ENCODE measurements around the gene MINPP1.

Gene MINPP1

DNA sequence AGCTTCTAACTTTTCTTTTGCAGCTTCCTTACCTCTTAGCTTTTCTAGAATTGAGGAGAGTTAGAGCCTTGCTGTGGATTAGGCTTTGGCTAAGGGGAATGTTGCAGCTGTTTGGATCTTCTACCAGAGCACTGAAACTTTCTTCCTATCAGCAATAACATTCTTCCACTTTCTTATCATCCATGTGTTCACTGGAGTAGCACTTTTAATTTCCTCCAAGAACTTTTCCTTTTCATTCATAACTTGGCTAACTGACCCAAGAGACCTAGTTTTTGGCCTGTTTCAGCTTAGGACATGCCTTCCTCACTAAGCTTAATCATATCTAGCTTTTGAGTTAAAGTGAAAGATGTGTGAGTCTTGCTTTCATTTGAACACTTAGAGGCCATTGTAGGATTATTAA, 19.6 kb downstream of the MINPP1 start:
- no peak for DNase-seq

DNA sequence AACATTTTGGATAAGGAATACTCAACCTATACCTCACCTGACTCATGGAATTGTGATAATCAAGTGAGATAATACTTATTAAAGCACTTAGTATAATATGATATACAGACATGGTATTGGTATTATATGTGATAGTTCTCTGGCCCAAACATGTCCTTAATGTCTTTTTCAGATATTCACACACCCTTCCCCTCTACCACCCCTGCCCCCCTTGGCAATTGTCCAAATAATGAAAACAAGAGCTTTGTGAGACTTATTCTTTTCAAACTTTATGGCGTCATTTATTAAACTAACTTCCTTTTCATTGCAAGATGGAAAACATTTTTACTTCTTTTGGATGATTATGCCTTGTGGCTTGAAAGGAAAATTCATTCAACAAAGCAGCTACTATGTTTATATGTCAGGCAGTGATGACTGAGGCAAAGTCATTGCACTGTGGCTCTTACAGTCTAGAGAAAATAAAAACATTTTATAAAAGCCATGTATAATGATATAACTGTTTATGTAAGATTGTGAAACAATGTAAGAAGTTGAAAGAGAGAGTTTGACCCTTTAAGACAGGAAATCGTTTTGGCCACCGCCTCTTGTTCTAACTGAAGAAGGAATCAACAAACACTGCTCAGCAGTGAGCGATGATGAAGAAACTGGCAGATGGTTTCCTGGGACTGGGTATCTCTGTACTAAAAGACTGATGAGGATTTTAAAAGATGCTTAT, 27.4 kb downstream of the MINPP1 start:
- DNase-seq, result no peak

DNA sequence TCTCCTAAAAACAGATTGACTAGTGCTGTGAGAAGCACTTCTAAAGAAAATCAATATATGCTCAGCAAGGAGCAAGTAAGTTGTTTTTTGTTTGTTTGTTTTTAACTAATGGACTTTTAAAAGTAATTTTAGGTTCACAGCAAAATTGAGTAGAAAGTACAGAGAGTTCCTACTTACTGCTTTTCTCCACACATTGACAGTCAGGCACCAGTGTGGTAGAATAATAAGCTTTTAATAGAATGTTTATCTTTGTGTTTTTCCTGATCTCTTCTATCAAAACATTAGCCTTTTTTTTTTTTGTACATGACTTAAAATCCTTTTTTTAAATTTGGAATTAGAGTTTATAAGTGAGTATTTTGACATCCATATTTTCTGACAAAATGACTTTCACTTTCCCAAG, 28.0 kb downstream of the MINPP1 start:
- DNase-seq, result no peak

DNA sequence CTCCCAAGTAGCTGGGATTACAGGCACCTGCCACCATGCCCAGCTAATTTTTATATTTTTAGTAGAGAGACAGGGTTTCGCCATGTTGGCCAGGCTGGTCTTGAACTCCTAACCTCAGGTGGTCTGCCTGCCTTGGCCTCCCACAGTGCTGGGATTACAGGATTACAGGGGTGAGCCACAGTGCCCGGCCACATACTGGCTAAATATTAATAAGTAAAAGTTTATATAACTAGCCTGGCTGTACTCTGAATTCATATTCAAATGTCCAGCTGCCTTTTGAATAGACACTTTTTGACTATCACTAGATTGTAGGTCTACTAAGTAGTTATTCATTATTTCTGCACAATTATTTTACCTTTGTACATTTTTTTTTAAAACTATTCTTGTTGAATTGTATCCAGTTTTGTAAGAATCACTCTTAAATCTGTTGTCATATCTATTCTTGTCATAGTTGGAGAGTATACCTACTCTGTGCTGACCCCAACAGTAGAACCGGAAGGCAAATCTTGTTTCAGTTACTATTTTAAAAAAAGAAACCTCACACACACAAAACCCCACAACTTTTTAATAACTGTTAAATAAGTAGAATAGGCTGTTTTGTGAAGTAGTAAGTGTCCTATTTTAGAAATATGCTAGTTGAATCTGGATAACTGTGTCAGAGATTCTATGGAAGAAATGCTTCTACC, 29.6 kb downstream of the MINPP1 start:
- DNase-seq, result no peak

DNA sequence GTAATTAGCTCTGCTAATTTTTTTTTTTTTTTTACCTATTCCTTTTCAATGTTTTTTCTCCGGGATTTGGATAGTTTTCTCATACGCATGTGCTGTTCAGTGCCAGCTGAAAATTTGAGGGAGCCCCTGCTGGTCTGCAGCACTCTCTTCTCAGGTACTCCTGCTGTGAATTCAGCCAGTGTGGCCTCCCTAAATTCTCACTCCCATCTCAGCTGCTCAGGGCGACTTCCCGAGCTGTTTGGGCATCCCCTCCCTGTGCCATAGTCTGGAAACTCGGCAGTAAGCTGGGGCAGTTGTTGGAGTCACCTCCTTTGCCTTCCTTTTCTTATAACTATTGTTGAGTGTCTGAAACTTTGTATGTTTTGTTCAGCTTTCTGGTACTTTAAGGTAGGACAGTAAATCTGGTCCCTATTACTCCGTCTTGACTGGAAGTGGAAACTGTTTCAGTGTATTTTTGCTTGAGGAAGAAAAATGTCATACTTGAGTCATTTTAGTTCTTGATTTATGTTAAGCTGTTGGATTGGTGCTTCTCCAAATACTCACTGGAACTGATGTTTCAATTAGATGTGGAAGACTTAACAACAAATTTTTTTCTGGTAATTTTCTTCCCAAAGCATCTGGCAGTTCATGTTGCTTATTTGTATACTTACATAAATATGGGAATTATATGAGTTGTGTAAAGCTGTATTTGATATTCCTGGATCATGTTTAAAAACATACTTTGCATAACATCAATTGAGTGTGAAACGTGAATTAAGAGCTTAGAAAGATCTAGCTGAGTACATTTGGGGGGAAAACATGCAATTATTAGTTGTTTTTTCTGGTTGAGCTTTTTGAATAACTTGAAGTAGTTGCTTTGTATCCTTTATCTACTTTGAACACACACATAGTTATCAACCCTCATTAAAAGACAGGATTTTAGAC, 33.7 kb downstream of the MINPP1 start:
- no peak for DNase-seq

DNA sequence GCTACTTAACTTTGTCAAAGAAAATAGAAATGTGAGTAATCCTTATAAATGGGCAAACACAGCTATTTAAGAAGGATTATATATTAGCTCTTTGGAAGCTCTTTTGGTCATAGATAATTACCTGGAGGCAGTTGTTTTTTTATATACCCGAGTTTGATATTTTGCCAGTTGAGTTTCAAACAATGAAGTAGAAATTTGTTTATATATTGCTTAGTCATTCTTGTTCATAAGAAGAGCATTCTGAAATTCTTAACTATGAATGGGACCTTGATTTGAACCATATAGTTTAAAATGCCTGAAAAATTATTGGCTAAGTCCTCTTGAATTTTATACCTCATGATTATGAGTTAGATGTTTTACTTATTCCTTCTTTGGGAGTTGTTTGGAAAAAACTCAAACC, 36.4 kb downstream of the MINPP1 start:
- DNase-seq, result no peak

DNA sequence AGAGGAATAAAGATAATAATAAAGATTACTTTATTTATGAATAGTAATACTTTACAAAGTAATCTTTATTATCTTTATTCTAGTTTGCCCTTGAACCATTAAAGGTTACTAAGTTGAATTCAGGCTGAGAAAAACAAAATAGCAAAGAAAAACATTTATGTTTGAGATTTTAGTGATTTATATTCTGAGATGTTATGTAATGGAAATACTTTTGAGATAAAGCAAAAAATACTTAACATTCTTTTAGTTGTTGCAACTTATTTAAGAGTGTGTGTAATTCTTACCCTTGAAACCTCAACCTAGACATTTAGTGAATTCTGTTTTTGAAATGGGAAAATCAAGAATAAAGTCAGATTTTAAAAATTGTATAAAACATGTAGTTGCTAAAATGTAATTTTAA, 40.0 kb downstream of the MINPP1 start:
- DNase-seq, result no peak

DNA sequence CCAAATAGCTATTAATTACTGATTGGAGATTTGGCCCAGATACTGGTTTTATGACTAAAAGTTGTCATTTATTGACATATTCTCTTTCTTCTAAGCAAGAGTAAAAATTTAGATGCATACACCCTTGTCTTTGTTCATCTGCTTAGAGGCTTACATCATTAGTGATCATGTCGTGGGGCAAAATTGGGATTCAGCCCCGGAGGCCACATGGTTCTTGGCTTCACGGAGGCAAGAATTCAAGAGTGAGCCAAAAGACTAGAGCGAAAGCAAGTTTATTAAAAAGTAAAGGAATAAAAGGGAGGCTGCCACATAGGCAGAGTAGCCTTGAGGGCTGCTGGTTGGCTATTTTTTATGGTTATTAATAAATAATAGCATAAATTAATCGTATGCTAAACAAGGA, 41.1 kb downstream of the MINPP1 start:
- no peak for DNase-seq

DNA sequence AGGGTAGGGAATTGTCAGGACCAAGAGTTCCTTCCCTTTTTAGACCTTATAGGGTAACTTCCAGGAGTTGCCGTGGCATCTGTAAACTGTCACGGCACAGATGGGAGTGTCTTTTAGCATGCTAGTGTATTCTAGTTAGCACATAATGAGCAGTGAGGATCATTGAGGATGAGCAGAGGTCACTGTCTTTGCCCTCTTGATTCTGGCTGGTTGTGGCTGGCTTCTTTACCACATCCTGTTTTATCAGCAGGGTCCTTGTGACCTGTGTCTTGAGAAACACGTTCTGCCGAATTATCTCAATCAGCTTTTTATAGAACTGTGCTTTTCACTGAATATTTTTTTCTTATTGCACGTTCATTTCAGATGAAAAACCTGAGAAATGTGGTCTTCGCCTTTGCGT, 41.5 kb downstream of the MINPP1 start:
- no peak for DNase-seq

DNA sequence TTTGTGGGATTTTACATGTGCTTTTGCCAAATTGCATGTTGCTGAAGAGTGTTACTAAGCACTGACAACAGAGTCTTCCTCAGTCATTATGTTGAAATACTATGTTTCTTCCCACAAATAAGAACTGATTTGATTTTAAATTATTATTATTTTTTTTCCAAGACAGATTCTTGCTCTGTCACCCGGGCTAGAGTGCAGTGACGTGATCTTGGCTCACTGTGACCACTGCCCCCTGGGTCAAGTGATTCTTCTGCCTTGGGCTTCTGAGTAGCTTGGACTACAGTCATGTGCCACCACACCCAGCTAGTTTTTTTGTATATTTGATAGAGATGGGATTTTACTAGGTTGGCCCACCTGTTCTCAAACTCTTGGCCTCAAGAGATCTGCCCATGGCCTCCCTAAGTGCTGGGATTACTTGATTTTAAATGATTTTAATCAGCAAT, 42.3 kb downstream of the MINPP1 start:
- DNase-seq, result no peak

DNA sequence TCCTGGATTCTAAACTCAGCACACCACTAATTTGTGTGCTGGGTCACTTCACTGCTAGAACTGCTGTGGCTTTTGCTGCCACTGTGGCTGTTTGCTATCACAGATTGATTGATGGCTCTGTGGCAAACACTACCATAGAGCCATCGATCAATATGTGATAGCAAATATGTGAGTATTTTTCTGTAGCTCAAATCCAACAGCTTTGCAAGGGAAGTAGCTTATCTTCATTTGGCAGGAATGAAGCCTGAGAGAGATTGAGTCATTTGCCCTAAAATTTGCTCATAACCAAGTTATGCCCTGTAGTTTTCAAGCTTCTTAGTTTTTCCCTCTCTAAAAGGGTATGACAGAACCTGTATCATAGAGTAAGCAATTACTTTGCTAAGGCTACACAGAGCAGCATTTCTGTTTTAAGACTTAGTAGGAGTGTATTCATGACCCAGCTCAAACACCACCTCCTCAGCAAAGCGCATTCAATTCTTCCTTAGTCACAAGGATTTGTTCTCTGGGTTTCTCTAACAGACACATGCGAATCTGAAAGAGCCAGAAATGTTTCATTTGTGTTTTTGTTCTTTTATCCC, 43.1 kb downstream of the MINPP1 start:
- DNase-seq, result no peak

DNA sequence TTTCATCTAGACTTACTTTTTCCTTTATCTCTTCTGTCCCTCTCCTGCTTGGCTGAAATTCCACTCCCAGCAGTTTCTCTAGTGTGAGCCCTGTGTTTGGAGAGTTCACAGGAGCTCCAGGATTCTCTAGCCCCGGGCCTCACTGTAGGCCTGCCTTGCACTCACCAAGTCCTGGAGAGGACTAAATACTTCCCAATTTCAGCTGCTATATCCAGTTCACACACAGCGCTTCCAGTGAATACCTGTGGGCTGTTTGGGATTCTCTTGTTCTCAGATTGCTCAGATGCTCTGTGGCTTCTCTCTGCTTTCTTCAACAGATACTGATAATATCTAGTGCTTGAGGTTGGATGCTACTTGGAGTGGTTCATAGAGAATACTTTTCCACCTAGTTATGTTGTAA, 46.0 kb downstream of the MINPP1 start:
- no peak for DNase-seq

DNA sequence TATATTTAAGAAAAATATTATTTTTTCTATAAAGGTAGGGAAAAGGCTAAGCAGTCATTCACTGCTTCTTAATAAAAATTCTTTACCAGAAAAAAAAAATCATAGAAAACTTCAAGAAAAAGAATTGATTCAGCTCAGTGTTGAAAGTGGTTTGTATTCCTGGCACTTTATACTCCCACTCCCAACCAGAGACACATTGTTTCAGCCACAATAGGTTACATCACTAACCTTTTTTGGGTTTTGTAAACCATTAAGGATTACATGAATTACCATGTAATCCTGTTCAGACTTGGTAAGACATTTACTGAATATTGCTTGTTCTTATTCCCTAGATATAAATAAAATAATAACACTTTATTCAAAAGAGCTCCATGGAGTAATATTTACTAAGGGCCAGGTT, 46.6 kb downstream of the MINPP1 start:
- no peak for DNase-seq

DNA sequence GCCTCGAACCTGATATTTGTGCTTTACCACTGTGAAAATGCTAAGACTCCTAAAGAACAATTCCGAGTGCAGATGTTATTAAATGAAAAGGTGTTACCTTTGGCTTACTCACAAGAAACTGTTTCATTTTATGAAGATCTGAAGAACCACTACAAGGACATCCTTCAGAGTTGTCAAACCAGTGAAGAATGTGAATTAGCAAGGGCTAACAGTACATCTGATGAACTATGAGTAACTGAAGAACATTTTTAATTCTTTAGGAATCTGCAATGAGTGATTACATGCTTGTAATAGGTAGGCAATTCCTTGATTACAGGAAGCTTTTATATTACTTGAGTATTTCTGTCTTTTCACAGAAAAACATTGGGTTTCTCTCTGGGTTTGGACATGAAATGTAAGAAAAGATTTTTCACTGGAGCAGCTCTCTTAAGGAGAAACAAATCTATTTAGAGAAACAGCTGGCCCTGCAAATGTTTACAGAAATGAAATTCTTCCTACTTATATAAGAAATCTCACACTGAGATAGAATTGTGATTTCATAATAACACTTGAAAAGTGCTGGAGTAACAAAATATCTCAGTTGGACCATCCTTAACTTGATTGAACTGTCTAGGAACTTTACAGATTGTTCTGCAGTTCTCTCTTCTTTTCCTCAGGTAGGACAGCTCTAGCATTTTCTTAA, 47.7 kb downstream of the MINPP1 start:
- DNase-seq, result no peak

DNA sequence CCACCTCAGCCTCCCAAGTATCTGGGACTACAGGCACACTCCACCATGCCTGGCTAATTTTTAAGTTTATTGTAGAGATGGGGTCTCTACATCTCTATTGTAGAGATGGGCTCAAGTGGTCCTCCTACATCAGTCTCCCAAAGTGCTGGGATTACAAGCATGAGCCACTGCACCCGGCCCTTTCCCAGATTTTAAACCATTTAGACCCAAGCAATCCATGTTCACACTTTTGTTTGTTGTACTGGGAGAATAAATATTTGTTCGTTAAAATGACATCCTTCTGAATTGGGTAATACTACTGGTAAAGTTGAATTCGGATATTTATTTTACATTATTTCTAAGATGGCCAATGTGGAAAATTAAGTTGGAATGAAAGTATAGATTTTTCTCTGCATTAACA, 52.7 kb downstream of the MINPP1 start:
- no peak for DNase-seq

DNA sequence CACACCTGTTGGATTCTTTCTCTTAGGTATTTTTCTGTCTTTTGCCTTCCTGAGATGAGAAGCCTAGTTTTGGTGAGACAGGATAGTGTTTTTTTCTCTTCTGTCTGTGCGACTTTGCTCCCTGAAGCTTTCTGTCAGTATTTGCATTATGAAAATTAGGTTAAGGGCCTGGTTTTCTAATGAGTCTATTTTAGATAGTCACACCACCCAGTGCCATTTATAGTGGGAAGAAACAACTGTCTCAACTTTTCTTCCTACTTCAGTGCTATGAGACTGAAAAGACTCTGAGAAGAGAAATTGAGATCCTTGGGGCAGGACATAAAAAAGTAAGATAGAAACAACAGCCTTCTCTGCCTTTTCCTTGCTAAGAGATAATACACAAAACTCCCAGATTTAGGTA, 53.6 kb downstream of the MINPP1 start:
- no peak for DNase-seq

DNA sequence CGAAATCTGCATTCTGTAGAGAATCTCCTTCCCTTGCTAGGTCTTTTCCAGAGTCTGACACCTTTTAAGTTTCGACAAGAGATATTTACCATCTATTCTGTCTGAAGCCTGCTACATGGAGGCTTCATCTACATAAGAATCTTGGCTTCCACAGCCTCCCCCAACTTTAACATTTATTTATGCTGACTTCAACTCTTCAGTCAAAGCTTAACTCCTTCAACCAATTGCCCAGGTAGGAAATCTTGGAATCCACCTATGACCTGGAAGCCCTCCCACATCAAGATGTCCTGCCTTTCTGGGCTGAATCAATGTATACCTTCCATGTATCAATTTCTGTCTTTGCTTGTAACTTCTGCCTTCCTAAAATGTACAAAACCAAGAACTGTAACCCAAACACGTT, 54.7 kb downstream of the MINPP1 start:
- DNase-seq, result no peak

DNA sequence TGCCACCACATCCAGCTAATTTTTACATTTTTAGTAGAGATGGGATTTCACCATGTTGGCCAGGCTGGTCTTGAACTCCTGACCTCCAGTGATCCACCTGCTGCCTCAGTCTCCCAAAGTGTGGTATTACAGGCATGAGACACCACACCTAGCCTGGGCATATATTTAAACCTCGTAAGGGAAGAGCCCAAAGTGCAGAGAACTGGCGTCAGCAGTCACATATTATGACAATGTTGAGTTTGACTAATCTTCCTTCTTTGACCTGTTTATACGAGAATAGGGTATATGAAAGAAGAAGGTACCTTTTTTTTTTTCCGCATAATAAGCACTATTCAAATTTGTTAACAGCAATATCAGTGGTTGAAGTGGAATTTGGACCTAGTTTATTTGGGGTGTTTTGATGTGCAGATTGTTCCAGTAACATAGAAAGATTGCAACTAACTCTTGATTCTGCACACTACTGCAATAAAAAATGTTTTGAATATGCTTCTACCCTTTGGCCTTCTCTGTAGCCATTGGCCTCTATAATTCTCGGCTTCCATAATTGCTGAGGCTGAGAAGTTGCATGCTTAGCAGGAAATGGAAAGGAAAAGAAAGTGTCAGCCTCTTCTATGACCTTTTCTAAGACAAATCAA, 55.9 kb downstream of the MINPP1 start:
- DNase-seq, result no peak

DNA sequence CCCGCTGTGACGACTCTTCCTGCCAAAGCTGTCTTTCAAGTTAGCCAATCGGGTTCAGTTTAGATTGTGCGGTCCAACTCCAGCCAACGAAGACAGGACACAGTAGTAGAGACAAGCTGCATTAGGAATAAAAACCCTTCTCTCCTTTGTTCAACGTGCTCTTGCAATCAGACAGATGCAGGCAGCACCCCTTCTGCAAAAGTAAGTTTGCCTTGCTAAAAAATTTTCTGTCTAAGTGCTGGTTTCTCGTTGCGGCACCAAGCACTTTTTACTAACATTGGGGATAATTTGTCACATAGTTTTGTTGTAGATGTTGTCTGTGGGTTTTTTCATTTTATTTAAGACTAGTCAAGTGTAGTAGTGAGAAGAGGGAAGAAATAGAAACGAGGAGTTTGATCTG, 58.1 kb downstream of the MINPP1 start:
- DNase-seq, result no peak

DNA sequence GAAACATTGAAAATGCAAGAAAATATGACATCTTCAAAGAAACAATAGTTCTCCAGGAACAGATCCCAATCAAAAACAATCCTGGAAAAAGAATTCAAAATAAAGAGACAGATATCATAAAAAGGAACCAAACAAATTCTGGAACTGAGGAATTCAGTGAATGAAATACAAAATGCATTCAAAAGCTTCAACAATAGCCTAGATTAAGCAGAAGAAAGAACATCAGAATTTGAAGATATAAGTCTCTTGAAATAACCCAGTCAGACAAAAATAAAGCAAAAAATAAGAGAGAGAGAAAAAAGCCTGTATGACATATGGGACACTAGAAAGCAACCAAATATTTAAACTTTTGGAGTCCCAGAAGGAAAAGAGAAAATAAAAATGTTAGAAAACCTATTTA, 60.3 kb downstream of the MINPP1 start:
- DNase-seq, result no peak

DNA sequence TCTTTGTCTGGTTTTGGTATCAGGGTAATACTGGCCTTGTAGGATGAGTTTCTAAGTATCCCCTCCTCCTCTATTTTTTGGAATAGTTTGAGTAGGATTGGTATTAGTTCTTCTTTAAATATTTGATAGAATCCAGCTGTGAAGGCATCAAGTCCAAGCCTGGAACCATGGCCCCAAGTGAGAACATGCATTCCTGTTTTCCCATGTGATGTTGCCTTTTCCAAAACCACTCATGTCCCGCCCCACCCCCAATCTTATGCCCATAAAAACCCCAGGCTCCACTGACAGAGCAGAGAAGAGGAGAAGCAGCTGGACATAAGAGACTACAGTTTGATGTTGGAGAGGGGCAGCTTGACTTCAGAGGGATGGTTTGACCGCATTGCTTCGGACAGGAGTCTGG, 71.2 kb downstream of the MINPP1 start:
- no peak for DNase-seq

DNA sequence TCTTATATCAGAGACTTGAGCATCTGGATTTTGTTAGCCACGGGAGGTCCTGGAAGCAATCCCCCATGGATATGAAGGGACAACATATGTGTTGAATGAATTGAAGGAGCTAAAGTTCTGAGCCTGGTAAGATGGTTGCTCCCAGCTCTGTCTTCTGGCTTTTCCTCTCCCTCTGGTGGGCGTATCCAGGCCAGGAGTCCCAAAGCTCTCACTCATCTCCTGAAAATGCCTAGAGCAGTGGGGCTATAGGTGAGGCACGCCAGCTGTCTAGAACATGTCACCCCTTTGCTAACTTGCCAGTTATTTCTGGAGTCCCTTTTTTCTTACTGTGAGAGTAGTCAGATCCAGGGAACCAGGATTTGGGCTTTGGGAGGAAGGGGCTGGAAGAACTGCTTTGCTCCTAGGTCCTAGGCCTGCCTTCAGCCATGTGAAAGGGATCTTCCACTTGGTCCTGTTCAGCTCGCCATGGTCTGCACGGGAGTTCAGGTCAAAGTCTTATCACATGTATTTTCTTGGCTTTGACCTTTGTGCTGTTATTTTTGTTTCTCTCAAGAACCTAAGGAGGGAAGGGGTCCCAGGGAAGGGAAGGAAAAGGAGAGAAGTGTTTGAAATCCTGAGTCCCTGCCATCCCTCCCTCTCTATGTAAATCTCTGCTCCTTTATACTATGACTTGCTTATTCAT, 73.6 kb downstream of the MINPP1 start:
- no peak for DNase-seq

Data from activated naive CD4-positive, alpha-beta T cell (primary cell).